Common myeloid progenitor, CD34-positive (primary cell): ENCODE measurements around the gene IL1RAP.

Experiments
- CTCF ChIA-PET: fragments of 350-600 bp; sonication (Branson Sonifier 250); formaldehyde crosslinking; loops from one replicate; lab custom pipeline; 2021; ENCODE audit warnings: antibody characterized with exemption; lab: Charles Lee
- POLR2A ChIA-PET: fragments of 350-600 bp; sonication (Branson Sonifier 250); formaldehyde crosslinking; loops from one replicate; lab custom pipeline; 2021; ENCODE audit warnings: antibody characterized with exemption; lab: Charles Lee
- DNase-seq, 3 donors: peaks; one replicate each; pipeline versions ENCODE4 v3.0.0 to v3.0.0-alpha.2; 2013
- H3K27ac ChIP-seq, 2 experiments: 1 replicate in 1 of 2; 2 replicates in 1 of 2; pipeline ENCODE4 v1.7.0; 2013; ENCODE audit warnings: inconsistent platforms in 2 of 2, low read length in 2 of 2, mild to moderate bottlenecking in 2 of 2, low read depth in 1 of 2, moderate library complexity in 1 of 2; ENCODE audit not compliant: severe bottlenecking in 2 of 2, insufficient read depth in 1 of 2, poor library complexity in 1 of 2
- H3K27me3 ChIP-seq, 5 experiments: replicated peaks in 2 of 5; 1 replicate in 3 of 5; 2 replicates in 2 of 5; pipeline versions ENCODE4 v1.6.1 to v1.7.0; 2013; ENCODE audit warnings: low read length in 4 of 5, mild to moderate bottlenecking in 2 of 5, moderate library complexity in 2 of 5, inconsistent platforms in 1 of 5; ENCODE audit not compliant: insufficient read depth in 5 of 5, control insufficient read depth in 4 of 5
- H3K36me3 ChIP-seq, 4 experiments: 1 replicate in 2 of 4; 2 replicates in 2 of 4; pipeline versions ENCODE4 v1.6.1 to v1.7.0; 2013; ENCODE audit warnings: low read length in 3 of 4, control low read depth in 1 of 4, mild to moderate bottlenecking in 1 of 4; ENCODE audit not compliant: control insufficient read depth in 4 of 4, insufficient read depth in 4 of 4
- H3K4me1 ChIP-seq, 4 experiments: 1 replicate in 3 of 4; 2 replicates in 1 of 4; pipeline versions ENCODE4 v1.6.1 to v1.7.1; 2013; ENCODE audit warnings: low read length in 3 of 4, mild to moderate bottlenecking in 3 of 4, control low read depth in 1 of 4, inconsistent platforms in 1 of 4, moderate library complexity in 1 of 4; ENCODE audit not compliant: control insufficient read depth in 4 of 4, insufficient read depth in 4 of 4; ENCODE audit errors: control extremely low read depth in 1 of 4
- H3K4me3 ChIP-seq, 7 experiments: 1 replicate in 4 of 7; 2 replicates in 3 of 7; pipeline versions ENCODE4 v1.5.1 to v1.7.0; 2013; ENCODE audit warnings: mild to moderate bottlenecking in 7 of 7, low read length in 6 of 7, moderate library complexity in 6 of 7, inconsistent platforms in 2 of 7, low read depth in 2 of 7, control low read depth in 1 of 7; ENCODE audit not compliant: insufficient read depth in 4 of 7, control insufficient read depth in 1 of 7; ENCODE audit errors: extremely low read depth in 1 of 7
- H3K9me3 ChIP-seq, 5 experiments: 1 replicate in 4 of 5; 2 replicates in 1 of 5; pipeline versions ENCODE4 v1.6.1 to v1.7.1; 2013; ENCODE audit warnings: low read length in 4 of 5, mild to moderate bottlenecking in 2 of 5, inconsistent platforms in 1 of 5, low read depth in 1 of 5, moderate library complexity in 1 of 5; ENCODE audit not compliant: control insufficient read depth in 4 of 5, insufficient read depth in 2 of 5; ENCODE audit errors: control extremely low read depth in 1 of 5
- WGBS: methylation state at CpG from one replicate; pipeline ENCODE4 v1.1.5; 2013; ENCODE audit not compliant: insufficient coverage; 5-methylcytosine and 5-hydroxymethylcytosine counted together

The IL1RAP gene

GRCh38 chr3:190624282-190624681 is 110.4 kb downstream of the IL1RAP start:
- no peak for DNase-seq
- peaks cover 13 to 28% (median 17%) of the 10 kb centered on the region in 4 experiments for H3K4me1 ChIP-seq
- WGBS = 72% methylated on average over 4 of the region's 5 CpGs
- POLR2A ChIA-PET = no interaction called here
- CTCF ChIA-PET = interaction anchor here (1.0 to 1.6 kb wide), 4 partner anchors 9 to 73 kb away, joined by 4 read pairs; no protein-coding TSS in a partner anchor
- peaks cover 0 to 20% (median 2%) of the 10 kb centered on the region in 4 experiments for H3K36me3 ChIP-seq
- no peak overlapping the region for H3K27ac ChIP-seq
- no peaks in the 10 kb centered on the region for H3K9me3 ChIP-seq
- H3K27me3 ChIP-seq = no peaks in the 10 kb centered on the region
- no peak overlapping the region for H3K4me3 ChIP-seq

- Histone ChIP-seq H3K27ac (no peak overlapping the region), H3K4me3 (no peak overlapping the region), H3K9me3 (no peaks in the 10 kb centered on the region), H3K4me1 (peaks cover 0 to under 1% (median 0%) of the 10 kb centered on the region in 4 experiments), H3K27me3 (no peaks in the 10 kb centered on the region), H3K36me3 (peaks cover 0 to 23% (median 2%) of the 10 kb centered on the region in 4 experiments)
- ChIA-PET CTCF (no interaction called here), POLR2A (interaction anchor here (0.6 kb wide), 1 partner anchor 18 kb away, joined by 5 read pairs; no protein-coding TSS in a partner anchor)
- no peak for DNase-seq
- 74% methylated on average over 5 of the region's 7 CpGs for WGBS
Observed at GRCh38 chr3:190626951-190627620, 113.2 kb downstream of the IL1RAP start.

GRCh38 chr3:190629088-190629487 is 115.2 kb downstream of the IL1RAP start:
- POLR2A ChIA-PET = no interaction called here
- no peaks in the 10 kb centered on the region for H3K27me3 ChIP-seq
- CTCF ChIA-PET = interaction anchor here (1.0 to 1.1 kb wide), 3 partner anchors 13 to 114 kb away, joined by 3 to 4 read pairs (median 3); no protein-coding TSS in a partner anchor
- no peaks in the 10 kb centered on the region for H3K9me3 ChIP-seq
- peaks cover 0 to 15% (median 2%) of the 10 kb centered on the region in 4 experiments for H3K36me3 ChIP-seq
- H3K27ac ChIP-seq = no peak overlapping the region
- no peak for DNase-seq
- H3K4me1 ChIP-seq = no peaks in the 10 kb centered on the region
- no peak overlapping the region for H3K4me3 ChIP-seq
- WGBS = 100% methylated on average over 2 of the region's 4 CpGs

- Histone ChIP-seq H3K27ac (no peak overlapping the region), H3K36me3 (peaks cover 0 to 6% (median under 1%) of the 10 kb centered on the region in 4 experiments), H3K4me1 (no peaks in the 10 kb centered on the region), H3K9me3 (no peaks in the 10 kb centered on the region), H3K4me3 (no peak overlapping the region), H3K27me3 (no peaks in the 10 kb centered on the region)
- POLR2A ChIA-PET = no interaction called here
- CTCF ChIA-PET = interaction anchor here (1.0 to 1.6 kb wide), 4 partner anchors 8 to 116 kb away, joined by 3 to 6 read pairs (median 4); no protein-coding TSS in a partner anchor
- 83% methylated on average over 1 of the region's 2 CpGs for WGBS
- DNase-seq = no peak
Observed at GRCh38 chr3:190631295-190631694, 117.4 kb downstream of the IL1RAP start.

GRCh38 chr3:190641564-190641963 is 127.7 kb downstream of the IL1RAP start:
- Histone ChIP-seq H3K36me3 (peaks cover 0 to 13% (median 0%) of the 10 kb centered on the region in 4 experiments), H3K9me3 (no peaks in the 10 kb centered on the region), H3K4me3 (no peak overlapping the region), H3K4me1 (peaks cover 9 to 28% (median 11%) of the 10 kb centered on the region in 4 experiments), H3K27me3 (peaks cover 0 to 3% (median 0%) of the 10 kb centered on the region in 5 experiments), H3K27ac (no peak overlapping the region)
- no CpG with 5 or more reads among the region's 3 CpGs for WGBS
- DNase-seq = no peak
- ChIA-PET CTCF (interaction anchor here (0.8 to 3.2 kb wide), 7 partner anchors 13 to 127 kb away, joined by 3 to 9 read pairs (median 3); no protein-coding TSS in a partner anchor), POLR2A (no interaction called here)

- WGBS = 61% methylated on average over 6 of the region's 6 CpGs
- ChIA-PET POLR2A (no interaction called here), CTCF (interaction anchor here (0.8 to 3.2 kb wide), 8 partner anchors 13 to 127 kb away, joined by 3 to 9 read pairs (median 3); no protein-coding TSS in a partner anchor)
- peaks cover 13 to 32% (median 14%) of the 10 kb centered on the region in 4 experiments for H3K4me1 ChIP-seq
- peak; percentile 27 to 74 (median 62) for DNase-seq
- peaks cover 0 to 3% (median 0%) of the 10 kb centered on the region in 5 experiments for H3K27me3 ChIP-seq
- H3K27ac ChIP-seq = no peak overlapping the region
- peaks cover 0 to 13% (median 0%) of the 10 kb centered on the region in 4 experiments for H3K36me3 ChIP-seq
- no peaks in the 10 kb centered on the region for H3K9me3 ChIP-seq
- H3K4me3 ChIP-seq = no peak overlapping the region
Observed at GRCh38 chr3:190642016-190642415, 128.1 kb downstream of the IL1RAP start.

- ChIA-PET POLR2A (no interaction called here), CTCF (no interaction called here)
- peaks cover 0 to 26% (median 0%) of the 10 kb centered on the region in 4 experiments for H3K36me3 ChIP-seq
- H3K27me3 ChIP-seq = peaks cover 0 to 3% (median 0%) of the 10 kb centered on the region in 5 experiments
- H3K27ac ChIP-seq = no peak overlapping the region
- DNase-seq = no peak
- H3K4me3 ChIP-seq = no peak overlapping the region
- no peaks in the 10 kb centered on the region for H3K9me3 ChIP-seq
- WGBS = no CpG with 5 or more reads among the region's 2 CpGs
- peaks cover 15 to 36% (median 15%) of the 10 kb centered on the region in 4 experiments for H3K4me1 ChIP-seq
Observed at GRCh38 chr3:190644035-190644434, 130.2 kb downstream of the IL1RAP start.
